Endodermal cell (in vitro differentiated cells): ENCODE measurements around the gene CADM1. TPM values are rescaled to one million over a fixed set of nuclear protein-coding genes. Genes with fewer than 3 reads are reported as not detected.

Source experiments
- DNase-seq: peaks from one replicate; pipeline ENCODE4 v3.0.0-alpha.2; 2017
- H3K27ac ChIP-seq: 2 replicates; pipeline ENCODE4 v1.5.1; 2013; ENCODE audit warnings: mild to moderate bottlenecking, low read depth, low read length, moderate library complexity
- H3K27me3 ChIP-seq: 2 replicates; pipeline ENCODE4 v1.6.1; 2013; ENCODE audit warnings: mild to moderate bottlenecking, low read length, moderate library complexity; ENCODE audit not compliant: insufficient read depth, control insufficient read depth, poor library complexity, severe bottlenecking
- H3K36me3 ChIP-seq: 2 replicates; pipeline ENCODE4 v1.7.0; 2013; ENCODE audit warnings: mild to moderate bottlenecking, low read length, moderate library complexity; ENCODE audit not compliant: control insufficient read depth, insufficient read depth
- H3K4me1 ChIP-seq: one replicate; pipeline ENCODE4 v1.7.0; 2013; ENCODE audit warnings: low read length; ENCODE audit not compliant: control insufficient read depth, insufficient read depth
- H3K4me3 ChIP-seq: 2 replicates; pipeline ENCODE4 v1.5.1; 2013; ENCODE audit warnings: mild to moderate bottlenecking, low read length, moderate library complexity
- H3K9ac ChIP-seq: 2 replicates; pipeline ENCODE4 v1.6.1; 2013; ENCODE audit warnings: mild to moderate bottlenecking, low read length, moderate library complexity; ENCODE audit not compliant: poor library complexity, severe bottlenecking; ENCODE audit errors: extremely low read depth
- H3K9me3 ChIP-seq: 2 replicates; pipeline ENCODE4 v1.6.1; 2013; ENCODE audit warnings: mild to moderate bottlenecking, low read length, moderate library complexity; ENCODE audit not compliant: control insufficient read depth
- H3K27ac Mint-ChIP-seq: 2 replicates; pipeline ENCODE4 v1.8.0; 2020; ENCODE audit warnings: mixed read lengths
- H3K27me3 Mint-ChIP-seq: 2 replicates; pipeline ENCODE4 v1.8.0; 2021; ENCODE audit warnings: mild to moderate bottlenecking, mixed read lengths; ENCODE audit not compliant: insufficient read depth
- H3K36me3 Mint-ChIP-seq: 2 replicates; pipeline ENCODE4 v1.8.0; 2020; ENCODE audit warnings: low read depth, mixed read lengths
- H3K4me1 Mint-ChIP-seq: 2 replicates; pipeline ENCODE4 v1.8.0; 2020; ENCODE audit warnings: mixed read lengths
- H3K4me3 Mint-ChIP-seq: 2 replicates; pipeline ENCODE4 v1.8.0; 2020; ENCODE audit warnings: mild to moderate bottlenecking, moderate library complexity, mixed read lengths
- H3K9me3 Mint-ChIP-seq: 2 replicates; pipeline ENCODE4 v1.8.0; 2020; ENCODE audit warnings: mild to moderate bottlenecking, mixed read lengths
- CTCF ChIP-seq: fragments of 200-600 bp; sonication (generic); conservative IDR thresholded peaks from 2 replicates; pipeline ENCODE4 v1.5.0; 2021; ENCODE audit warnings: antibody characterized with exemption, mild to moderate bottlenecking
- WGBS, 2 experiments: methylation state at CpG; one replicate each; pipeline versions ENCODE4 v1.1.5 to v1.1.7; 2013; ENCODE audit warnings: missing lambda C conversion rate in 2 of 2, mixed read lengths in 1 of 2; ENCODE audit not compliant: insufficient coverage in 1 of 2, insufficient read length in 1 of 2; 5-methylcytosine and 5-hydroxymethylcytosine counted together
- total RNA-seq, 2 donors: library from RNA; stranded (reverse); fragmentation: NEBNext Ultra II Directional in 1 of 2; extraction: Animal tissue kit (Norgen Biotek cat#: 25700) in 1 of 2; gene quantifications; 2 replicates in 1 of 2; 3 replicates in 1 of 2; pipeline ENCODE4 v1.2.1, GENCODE V29; 2021

CADM1 gene
- total RNA-seq, 2 donors from 2014 or later = 76.3 to 88.2 TPM

GRCh38 chr11:115220911-115221310, 283.3 kb downstream of the CADM1 start:
- H3K9me3 ChIP-seq = no peaks in the 10 kb centered on the region
- peaks cover 11% of the 10 kb centered on the region for H3K36me3 ChIP-seq
- no peaks in the 10 kb centered on the region for H3K27me3 ChIP-seq
- Mint-ChIP-seq H3K4me1 (peaks cover 44% of the 10 kb centered on the region), H3K27ac (no peak overlapping the region), H3K9me3 (no peaks in the 10 kb centered on the region), H3K4me3 (no peak overlapping the region), H3K36me3 (peaks cover 5% of the 10 kb centered on the region), H3K27me3 (no peaks in the 10 kb centered on the region)
- DNase-seq = no peak
- 97% methylated on average over 4 of the region's 4 CpGs; no CpG with 5 or more reads in 1 of the 2 experiments for WGBS, 2 experiments
- H3K4me3 ChIP-seq = no peak overlapping the region
- H3K9ac ChIP-seq = no peak overlapping the region
- TF ChIP-seq CTCF = no peak
- no peak overlapping the region for H3K27ac ChIP-seq
- H3K4me1 ChIP-seq = no peaks in the 10 kb centered on the region

- no peaks in the 10 kb centered on the region for H3K9me3 ChIP-seq
- H3K4me3 ChIP-seq = no peak overlapping the region
- 93 to 94% methylated on average over 6 of the region's 6 CpGs for WGBS, 2 experiments
- peaks cover 43% of the 10 kb centered on the region for H3K4me1 Mint-ChIP-seq
- no peak for TF ChIP-seq CTCF
- DNase-seq = no peak
- H3K27me3 ChIP-seq = no peaks in the 10 kb centered on the region
- H3K27ac Mint-ChIP-seq = no peak overlapping the region
- no peak overlapping the region for H3K27ac ChIP-seq
- H3K4me1 ChIP-seq = no peaks in the 10 kb centered on the region
- H3K27me3 Mint-ChIP-seq = no peaks in the 10 kb centered on the region
- H3K4me3 Mint-ChIP-seq = no peak overlapping the region
- no peak overlapping the region for H3K9ac ChIP-seq
- peaks cover 8% of the 10 kb centered on the region for H3K36me3 Mint-ChIP-seq
- H3K36me3 ChIP-seq = peaks cover 12% of the 10 kb centered on the region
- H3K9me3 Mint-ChIP-seq = no peaks in the 10 kb centered on the region
These were observed 283.8 kb downstream of the CADM1 start for GRCh38 chr11:115220423-115220822.

- H3K27ac Mint-ChIP-seq = no peak overlapping the region
- no peaks in the 10 kb centered on the region for H3K4me1 ChIP-seq
- no peak overlapping the region for H3K4me3 Mint-ChIP-seq
- H3K27me3 ChIP-seq = no peaks in the 10 kb centered on the region
- H3K9ac ChIP-seq = no peak overlapping the region
- no peak overlapping the region for H3K4me3 ChIP-seq
- H3K36me3 ChIP-seq = peaks cover 23% of the 10 kb centered on the region
- H3K27ac ChIP-seq = no peak overlapping the region
- peaks cover 13% of the 10 kb centered on the region for H3K36me3 Mint-ChIP-seq
- 93 to 100% methylated on average over 3 of the region's 3 CpGs for WGBS, 2 experiments
- TF ChIP-seq CTCF = no peak
- no peaks in the 10 kb centered on the region for H3K9me3 ChIP-seq
- H3K27me3 Mint-ChIP-seq = no peaks in the 10 kb centered on the region
- peaks cover 40% of the 10 kb centered on the region for H3K4me1 Mint-ChIP-seq
- H3K9me3 Mint-ChIP-seq = no peaks in the 10 kb centered on the region
- no peak for DNase-seq
These were observed 284.8 kb downstream of the CADM1 start for GRCh38 chr11:115219376-115219775.
